NCI-H2227 (cell line): ENCODE results near the gene BIRC7.

Source experiments
- DNase-seq: peaks from one replicate; lab custom pipeline; 2025; ENCODE audit not compliant: unreplicated experiment; lab: John Stamatoyannopoulos, UW

Gene BIRC7

GRCh38 chr20:63246490-63247288 is 11.0 kb downstream of the BIRC7 start:
- no peak for DNase-seq

- no peak for DNase-seq
Measured at GRCh38 chr20:63247671-63248228, 12.0 kb downstream of the BIRC7 start.

GRCh38 chr20:63248835-63249591 is 13.3 kb downstream of the BIRC7 start:
- no peak for DNase-seq

GRCh38 chr20:63249891-63250290 is 14.2 kb downstream of the BIRC7 start:
- DNase-seq, result no peak

GRCh38 chr20:63251350-63251749 is 15.6 kb downstream of the BIRC7 start:
- peak; percentile 17 for DNase-seq

- no peak for DNase-seq
Measured at GRCh38 chr20:63252284-63252711, 16.6 kb downstream of the BIRC7 start.

GRCh38 chr20:63253065-63253437 is 17.3 kb downstream of the BIRC7 start:
- no peak for DNase-seq

GRCh38 chr20:63253438-63254231 is 17.9 kb downstream of the BIRC7 start:
- peak; percentile 42 for DNase-seq

- peak; percentile 41 for DNase-seq
Measured at GRCh38 chr20:63254232-63254605, 18.5 kb downstream of the BIRC7 start, which contains the start of gene NKAIN4. Gene NKAIN4 (minus strand): TSS chr20:63254463. CDS start chr20:63254450, 13 bp downstream.

GRCh38 chr20:63254606-63255384 is 19.1 kb downstream of the BIRC7 start:
- DNase-seq, result no peak

GRCh38 chr20:63255931-63256704 is 20.4 kb downstream of the BIRC7 start:
- no peak for DNase-seq

- DNase-seq, result no peak
Measured at GRCh38 chr20:63256954-63257353, 21.2 kb downstream of the BIRC7 start.

- no peak for DNase-seq
Measured at GRCh38 chr20:63257629-63258028, 21.9 kb downstream of the BIRC7 start.

- DNase-seq, result no peak
Measured at GRCh38 chr20:63258781-63259180, 23.1 kb downstream of the BIRC7 start.

GRCh38 chr20:63259734-63260460 is 24.2 kb downstream of the BIRC7 start:
- DNase-seq, result no peak

GRCh38 chr20:63260521-63260920 is 24.8 kb downstream of the BIRC7 start:
- DNase-seq, result no peak

- DNase-seq, result peak; percentile 44
Measured at GRCh38 chr20:63261060-63261794, 25.5 kb downstream of the BIRC7 start.

GRCh38 chr20:63261795-63262528 is 26.3 kb downstream of the BIRC7 start:
- DNase-seq, result no peak
